LNCaP clone FGC (cell line): ENCODE measurements around the gene SFXN5.
A peak's percentile ranks its signal among the peaks of the same experiment; 100 is the strongest.

Source experiments
- DNase-seq: peaks from one replicate; pipeline ENCODE4 v3.0.0-alpha.2; 2011; ENCODE audit warnings: low read depth
- H3K4me3 ChIP-seq: 2 replicates; pipeline ENCODE4 v1.5.1; 2011; ENCODE audit warnings: mild to moderate bottlenecking, low read depth, low read length, control low read depth
- CTCF ChIP-seq: IDR thresholded peaks from 2 replicates; pipeline ENCODE4 v1.5.1; 2012; ENCODE audit warnings: mild to moderate bottlenecking; ENCODE audit not compliant: control insufficient read depth, insufficient read depth; ENCODE audit errors: extremely low read depth

The SFXN5 gene

GRCh38 chr2:72892506-72893173 is 178.9 kb downstream of the SFXN5 start:
- TF ChIP-seq CTCF = peak; percentile 81
- no peak overlapping the region for H3K4me3 ChIP-seq
- peak; percentile 32 for DNase-seq
